GM12872 (cell line): ENCODE data around the gene CALML5.

Experiments used
- CTCF ChIP-seq: IDR thresholded peaks from 3 replicates; pipeline ENCODE4 v1.5.1; 2011; ENCODE audit warnings: low read depth, mild to moderate bottlenecking, low read length, moderate library complexity; ENCODE audit not compliant: insufficient read depth

The CALML5 gene

DNA sequence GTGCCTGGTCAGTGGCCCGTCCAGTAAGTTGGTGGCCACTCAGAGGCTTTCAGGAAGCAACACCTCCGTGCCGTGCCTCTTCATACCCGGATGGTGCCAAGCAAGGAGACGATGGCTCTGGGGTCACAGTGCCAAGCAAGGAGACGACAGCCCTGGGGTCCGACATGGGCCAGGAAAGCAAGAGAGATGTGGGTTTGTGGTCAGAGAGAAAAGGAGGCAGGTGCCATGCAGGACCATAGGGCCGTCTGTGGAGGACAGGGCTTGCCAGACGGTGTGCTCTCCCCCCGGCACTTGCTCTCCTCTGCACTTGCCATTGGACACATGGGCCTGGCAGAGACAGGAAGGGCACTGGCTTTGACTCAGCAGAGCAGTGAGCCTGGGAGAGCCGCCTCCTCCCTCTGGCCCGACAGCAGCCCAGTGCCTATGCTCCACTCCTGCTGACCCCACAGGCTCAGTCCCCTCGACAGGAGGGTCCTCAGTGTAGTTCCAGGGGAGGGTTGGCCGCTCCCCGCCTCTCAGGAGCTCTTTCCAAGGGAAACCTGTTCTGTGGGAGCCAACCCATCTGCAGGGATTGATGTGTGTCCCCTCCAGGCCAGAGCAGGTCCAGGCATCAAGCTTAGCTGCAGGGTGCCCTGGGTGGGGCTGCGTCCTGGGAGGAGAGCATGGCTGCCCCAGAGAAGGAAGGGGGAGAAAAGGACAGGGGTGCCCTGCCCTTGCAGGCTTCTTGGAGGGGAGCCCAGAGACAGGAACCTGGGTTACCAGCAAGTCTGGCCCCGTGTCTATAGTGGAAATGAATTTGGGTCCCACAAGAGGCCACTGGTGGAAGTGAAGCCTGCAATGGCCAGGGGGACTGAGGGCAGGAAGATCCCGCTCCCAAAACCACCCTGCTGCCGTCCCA lies 7.6 kb upstream of the CALML5 start:
- TF ChIP-seq CTCF, result no peak

- TF ChIP-seq CTCF, result no peak
Measured at GRCh38 chr10:5506246-5506645, 6.9 kb upstream of the CALML5 start.

- TF ChIP-seq CTCF, result no peak
Measured at GRCh38 chr10:5504146-5505072, 5.0 kb upstream of the CALML5 start.

DNA sequence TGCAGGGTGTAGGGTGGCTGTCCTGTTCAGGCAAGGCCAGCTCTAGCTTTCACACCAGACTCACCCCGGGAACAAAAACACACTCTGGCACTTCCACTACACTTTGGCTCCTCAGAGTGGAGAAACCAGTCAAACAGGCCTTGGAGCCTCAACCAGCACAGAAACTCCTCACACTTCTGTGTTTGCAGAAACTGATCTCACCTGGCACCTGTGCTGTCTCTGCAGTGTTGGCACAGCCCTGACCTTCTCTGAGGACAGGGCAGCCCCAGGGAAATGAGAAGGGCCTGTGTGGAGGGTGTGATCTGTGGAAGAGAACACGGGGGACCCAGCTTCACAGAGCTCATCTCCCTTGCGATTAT lies 4.1 kb upstream of the CALML5 start:
- no peak for TF ChIP-seq CTCF

DNA sequence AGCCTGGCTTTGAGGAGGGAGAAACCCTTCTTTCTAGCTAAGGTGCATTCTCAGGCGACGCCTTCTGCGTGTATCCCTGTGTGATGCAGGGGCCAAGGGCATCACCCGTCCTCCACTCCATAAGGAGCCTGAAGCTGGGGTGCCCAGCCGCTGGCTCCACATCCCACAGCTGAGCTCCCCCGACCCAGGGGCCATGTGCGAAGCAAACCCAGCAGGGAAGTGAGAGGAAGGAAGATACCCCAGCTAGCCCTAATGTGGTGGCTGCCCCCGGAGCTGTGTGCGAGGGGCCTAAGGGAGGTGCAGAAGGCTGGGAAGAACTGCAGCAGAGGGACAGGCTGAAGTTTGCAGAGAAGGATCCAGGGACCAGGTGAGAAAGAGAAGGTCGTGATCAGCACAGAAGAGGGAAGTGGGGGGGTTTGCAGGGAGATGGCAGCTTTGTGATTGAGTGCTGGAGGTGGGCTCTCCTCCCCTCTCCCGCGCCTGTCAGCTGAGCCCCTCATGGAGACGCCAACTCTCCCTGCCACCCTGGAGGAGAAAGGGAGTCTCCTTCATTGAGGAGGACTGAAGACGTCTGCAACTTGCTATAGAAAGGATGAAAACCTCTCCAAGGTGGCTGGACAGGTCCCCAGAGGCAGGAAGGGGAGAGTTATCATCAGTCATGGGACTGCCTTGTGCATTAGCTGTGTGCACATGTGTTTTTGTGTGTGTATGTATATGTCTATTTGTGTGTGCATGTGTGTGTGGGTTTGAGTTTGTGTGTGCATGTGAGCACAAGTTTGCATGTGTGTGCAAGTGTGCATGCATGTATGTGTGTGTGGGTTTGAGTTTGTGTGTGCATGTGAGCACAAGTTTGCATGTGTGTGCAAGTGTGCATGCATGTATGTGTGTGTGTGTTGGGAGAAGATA lies 3.5 kb upstream of the CALML5 start:
- TF ChIP-seq CTCF, result no peak

DNA sequence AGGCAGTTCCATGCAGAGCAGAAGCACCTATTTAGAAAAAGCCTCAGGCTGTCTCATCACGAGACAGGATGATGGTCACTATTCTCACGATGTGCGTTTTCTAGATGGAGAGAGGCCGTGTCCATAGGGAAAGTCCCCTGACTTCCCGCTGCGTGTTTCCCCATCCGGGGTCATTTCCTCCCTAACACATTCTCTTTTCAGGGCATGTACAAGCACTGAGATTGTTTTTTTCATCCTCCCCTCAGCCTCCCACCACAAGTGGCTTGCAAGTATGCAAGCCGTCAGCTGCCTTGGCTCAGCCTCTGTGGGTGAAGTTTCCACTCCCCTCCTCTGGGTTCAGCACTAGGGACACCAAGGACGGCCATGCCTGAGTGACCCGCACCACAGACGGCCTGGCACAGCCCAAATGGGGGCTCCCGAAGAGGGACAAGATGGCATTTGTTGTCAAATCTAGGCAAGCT lies 2.7 kb upstream of the CALML5 start:
- TF ChIP-seq CTCF, result no peak
